Kidney (tissue), 22 donors: ENCODE data around the gene PSMD14. TPM values are rescaled to one million over a fixed set of nuclear protein-coding genes. Genes with fewer than 3 reads are reported as not detected.
A peak's percentile ranks its signal among the peaks of the same experiment; 100 is the strongest.

Experiments
- DNase-seq, 5 donors: peaks; one replicate each; pipeline ENCODE4 v3.0.0-alpha.2; 2013 to 2020
- FAIRE-seq: peaks from 2 replicates; lab custom pipeline; 2012; peaks lifted over from hg19 to GRCh38; lab: Jason Lieb, UNC
- H3K27ac ChIP-seq, 2 donors: one replicate each; pipeline ENCODE4 v1.7.0; 2013; ENCODE audit warnings: low read depth in 2 of 2, low read length in 2 of 2, inconsistent platforms in 1 of 2
- H3K27me3 ChIP-seq: one replicate; pipeline ENCODE4 v1.7.1; 2013; ENCODE audit warnings: low read length, inconsistent platforms; ENCODE audit not compliant: control insufficient read depth, insufficient read depth
- H3K36me3 ChIP-seq, 3 donors: one replicate each; pipeline versions ENCODE4 v1.7.0 to v1.7.1; 2013; ENCODE audit warnings: low read length in 3 of 3, control low read depth in 1 of 3, inconsistent platforms in 1 of 3; ENCODE audit not compliant: insufficient read depth in 3 of 3, control insufficient read depth in 2 of 3
- H3K4me1 ChIP-seq, 3 donors: one replicate each; pipeline versions ENCODE4 v1.7.0 to v1.7.1; 2013; ENCODE audit warnings: low read length in 3 of 3, inconsistent platforms in 1 of 3, low read depth in 1 of 3; ENCODE audit not compliant: control insufficient read depth in 2 of 3, insufficient read depth in 2 of 3
- H3K4me3 ChIP-seq, 3 donors: one replicate each; pipeline versions ENCODE4 v1.7.0 to v1.8.1; 2013; ENCODE audit warnings: low read length in 3 of 3, control low read depth in 1 of 3, inconsistent platforms in 1 of 3
- H3K9ac ChIP-seq, 3 donors: one replicate each; pipeline versions ENCODE4 v1.7.0 to v1.7.1; 2013; ENCODE audit warnings: low read length in 3 of 3, control low read depth in 1 of 3, inconsistent platforms in 1 of 3
- H3K9me3 ChIP-seq, 3 donors: one replicate each; pipeline versions ENCODE4 v1.7.0 to v1.7.1; 2013; ENCODE audit warnings: low read length in 3 of 3, control low read depth in 1 of 3, inconsistent platforms in 1 of 3; ENCODE audit not compliant: control insufficient read depth in 2 of 3, insufficient read depth in 1 of 3
- intact Hi-C: fragments of 100-400 bp; cut with DNase I; formaldehyde crosslinking; loops from one replicate; pipeline ENCODE4 v1.11.1; 2022
- long read RNA-seq, 10 donors: library from polyadenylated mRNA in 1 of 10; unstranded in 1 of 10; transcript quantifications; one replicate each; pipeline ENCODE4 v2.0.0 and lab custom pipeline, GENCODE V29; 2021 to 2026
- polyA plus RNA-seq: library from polyadenylated mRNA; stranded (reverse); fragments of 350-450 nt; fragmentation: Illumina TruSeq; extraction: RNeasy Lipid Tissue Mini Kit (QIAGEN cat#74804); gene quantifications from one replicate; pipeline ENCODE4 v1.2.3, GENCODE V29; 2014; ENCODE audit warnings: low read depth, low replicate concordance; ENCODE audit not compliant: insufficient read depth
- total RNA-seq: library from RNA; stranded (reverse); fragmentation: NEBNext Ultra II Directional; extraction: Animal tissue kit (Norgen Biotek cat#: 25700); gene quantifications from one replicate; pipeline ENCODE4 v1.2.1, GENCODE V29; 2021
- TF ChIP-seq, protein P1 (sequence below): IDR thresholded peaks from 3 replicates; pipeline ENCODE4 v1.5.1; 2012; ENCODE audit warnings: mild to moderate bottlenecking, moderate library complexity, borderline replicate concordance; ENCODE audit not compliant: insufficient read depth; ENCODE audit errors: extremely low read depth
- donor health status: control.
- donor health status: control.
- donor health status: control.
- donor health status: control.
- donor health status: control.
- donor health status: DM: yes; HTN: yes; CAD: no.
- donor health status: Normal renal cell carcinoma (clear cell type).

Gene PSMD14
- total RNA-seq (41.0 TPM), polyA plus RNA-seq (55.8 TPM)
- long read RNA-seq, donor 1, transcript PSMD14-201 (12 exons, 1,954 nt) = major isoform, 15 of 22 reads
- long read RNA-seq, donor 1, partial matches to known transcripts = 7 of 22 reads
- long read RNA-seq, donor 1, other reads (novel, unspliced or antisense) = 0 of 22 reads
- long read RNA-seq, donor 2, full-length matches to known transcripts = 25 of 30 reads
- long read RNA-seq, donor 2, partial matches to known transcripts = 5 of 30 reads
- long read RNA-seq, donor 2, other reads (novel, unspliced or antisense) = 0 of 30 reads
- long read RNA-seq, donor 3, full-length matches to known transcripts = 31 of 31 reads
- long read RNA-seq, donor 3, partial matches to known transcripts = 0 of 31 reads
- long read RNA-seq, donor 3, other reads (novel, unspliced or antisense) = 0 of 31 reads
- long read RNA-seq, donor 4, transcript PSMD14-201 (12 exons, 1,954 nt) = major isoform, 23 of 23 reads
- long read RNA-seq, donor 4, partial matches to known transcripts = 0 of 23 reads
- long read RNA-seq, donor 4, other reads (novel, unspliced or antisense) = 0 of 23 reads
- long read RNA-seq, donor 5, partial matches to known transcripts = 0 of 3 reads
- long read RNA-seq, donor 5, other reads (novel, unspliced or antisense) = 0 of 3 reads
- long read RNA-seq, donor 6, transcript PSMD14-201 (12 exons, 1,954 nt) = major isoform, 39 of 55 reads
- long read RNA-seq, donor 6, partial matches to known transcripts = 16 of 55 reads
- long read RNA-seq, donor 6, other reads (novel, unspliced or antisense) = 0 of 55 reads
- long read RNA-seq, donor 7, transcript PSMD14-201 (12 exons, 1,954 nt) = major isoform, 43 of 58 reads
- long read RNA-seq, donor 7, partial matches to known transcripts = 12 of 58 reads
- long read RNA-seq, donor 7, other reads (novel, unspliced or antisense) = 3 of 58 reads
- long read RNA-seq, donor 8, transcript PSMD14-201 (12 exons, 1,954 nt) = major isoform, 17 of 17 reads
- long read RNA-seq, donor 8, partial matches to known transcripts = 0 of 17 reads
- long read RNA-seq, donor 8, other reads (novel, unspliced or antisense) = 0 of 17 reads
- long read RNA-seq, donor 9, transcript PSMD14-201 (12 exons, 1,954 nt) = major isoform, 5 of 6 reads
- long read RNA-seq, donor 9, partial matches to known transcripts = 0 of 6 reads
- long read RNA-seq, donor 9, other reads (novel, unspliced or antisense) = 0 of 6 reads
- long read RNA-seq, donor 10, full-length matches to known transcripts = 26 of 31 reads
- long read RNA-seq, donor 10, partial matches to known transcripts = 5 of 31 reads
- long read RNA-seq, donor 10, other reads (novel, unspliced or antisense) = 0 of 31 reads

- peaks cover 0 to 3% (median 2%) of the 10 kb centered on the region in 3 donors for H3K4me1 ChIP-seq
- peak within 1 kb of the TSS; percentile 13 to 75 for H3K27ac ChIP-seq
- TF ChIP-seq, protein P1, sequence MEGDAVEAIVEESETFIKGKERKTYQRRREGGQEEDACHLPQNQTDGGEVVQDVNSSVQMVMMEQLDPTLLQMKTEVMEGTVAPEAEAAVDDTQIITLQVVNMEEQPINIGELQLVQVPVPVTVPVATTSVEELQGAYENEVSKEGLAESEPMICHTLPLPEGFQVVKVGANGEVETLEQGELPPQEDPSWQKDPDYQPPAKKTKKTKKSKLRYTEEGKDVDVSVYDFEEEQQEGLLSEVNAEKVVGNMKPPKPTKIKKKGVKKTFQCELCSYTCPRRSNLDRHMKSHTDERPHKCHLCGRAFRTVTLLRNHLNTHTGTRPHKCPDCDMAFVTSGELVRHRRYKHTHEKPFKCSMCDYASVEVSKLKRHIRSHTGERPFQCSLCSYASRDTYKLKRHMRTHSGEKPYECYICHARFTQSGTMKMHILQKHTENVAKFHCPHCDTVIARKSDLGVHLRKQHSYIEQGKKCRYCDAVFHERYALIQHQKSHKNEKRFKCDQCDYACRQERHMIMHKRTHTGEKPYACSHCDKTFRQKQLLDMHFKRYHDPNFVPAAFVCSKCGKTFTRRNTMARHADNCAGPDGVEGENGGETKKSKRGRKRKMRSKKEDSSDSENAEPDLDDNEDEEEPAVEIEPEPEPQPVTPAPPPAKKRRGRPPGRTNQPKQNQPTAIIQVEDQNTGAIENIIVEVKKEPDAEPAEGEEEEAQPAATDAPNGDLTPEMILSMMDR = no peak
- DNase-seq (peak; percentile 92 to 97 (median 95)), FAIRE-seq (peak; percentile 21)
- peak within 1 kb of the TSS; percentile 71 to 79 (median 75) for H3K4me3 ChIP-seq
- H3K9me3 ChIP-seq = peaks cover 0 to 9% (median 0%) of the 10 kb centered on the region in 3 donors
- no peaks in the 10 kb centered on the region for H3K36me3 ChIP-seq
- H3K9ac ChIP-seq = peak within 1 kb of the TSS; percentile 17 to 84 (median 62)
- H3K27me3 ChIP-seq = no peaks in the 10 kb centered on the region
- intact Hi-C loops = no loop called here
Measured at GRCh38 chr2:161308178-161308955, at the start of gene PSMD14. Gene PSMD14, plus strand, starts transcription at chr2:161308425. Its CDS starts 10,401 bp downstream, at chr2:161318826.

- H3K9ac ChIP-seq = no peak overlapping the region
- FAIRE-seq (no peak), DNase-seq (no peak)
- H3K36me3 ChIP-seq = no peaks in the 10 kb centered on the region
- intact Hi-C loops = no loop called here
- no peak overlapping the region for H3K4me3 ChIP-seq
- no peak overlapping the region for H3K27ac ChIP-seq
- no peaks in the 10 kb centered on the region for H3K4me1 ChIP-seq
- no peaks in the 10 kb centered on the region for H3K27me3 ChIP-seq
- TF ChIP-seq, protein P1 = no peak
- no peaks in the 10 kb centered on the region for H3K9me3 ChIP-seq
Measured at GRCh38 chr2:161265874-161266273, 42.4 kb upstream of the PSMD14 start.

DNA sequence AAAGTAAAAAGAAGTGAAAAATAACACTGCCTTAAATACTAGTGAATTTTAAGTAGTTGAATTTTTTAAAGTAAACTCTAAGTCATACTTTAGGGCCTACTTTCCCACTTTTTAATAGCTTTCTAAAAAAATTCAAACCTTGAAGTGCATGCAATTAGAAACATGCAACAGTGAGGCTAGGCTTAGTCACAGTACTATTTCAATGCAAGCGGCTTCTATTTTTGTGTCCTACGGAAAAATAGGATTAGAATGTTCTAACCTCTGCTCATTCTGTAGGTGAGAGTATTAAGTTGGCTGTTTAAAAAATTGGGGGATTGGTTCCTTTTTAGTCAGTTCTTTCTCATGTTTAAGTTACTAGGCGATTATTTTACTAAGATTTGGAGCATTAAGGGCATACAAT lies 39.1 kb upstream of the PSMD14 start:
- Histone ChIP-seq H3K36me3 (no peaks in the 10 kb centered on the region), H3K27me3 (no peaks in the 10 kb centered on the region), H3K9ac (no peak overlapping the region), H3K27ac (no peak overlapping the region), H3K4me3 (no peak overlapping the region), H3K9me3 (no peaks in the 10 kb centered on the region), H3K4me1 (no peaks in the 10 kb centered on the region)
- DNase-seq = no peak
- TF ChIP-seq, protein P1 = no peak
- intact Hi-C loops = no loop called here
- FAIRE-seq = no peak
